ENCODE measurements around the gene DUSP19.

DUSP19 gene, protein sequence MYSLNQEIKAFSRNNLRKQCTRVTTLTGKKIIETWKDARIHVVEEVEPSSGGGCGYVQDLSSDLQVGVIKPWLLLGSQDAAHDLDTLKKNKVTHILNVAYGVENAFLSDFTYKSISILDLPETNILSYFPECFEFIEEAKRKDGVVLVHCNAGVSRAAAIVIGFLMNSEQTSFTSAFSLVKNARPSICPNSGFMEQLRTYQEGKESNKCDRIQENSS

GRCh38 chr2:183078464-183079138 lies at the start of gene DUSP19:
TSS of gene DUSP19 (plus strand) at chr2:183078747. CDS start at chr2:183078934, 187 bp downstream.
- no peak for TF ChIP-seq CTCF (IDR thresholded peaks at IDR 0.05; ENCODE audit: borderline replicate concordance, insufficient read depth, low read depth, low read length)
- H3K4me3 ChIP-seq (ENCODE audit: low read depth, low read length): peak within 1 kb of the TSS; percentile 53

DNA sequence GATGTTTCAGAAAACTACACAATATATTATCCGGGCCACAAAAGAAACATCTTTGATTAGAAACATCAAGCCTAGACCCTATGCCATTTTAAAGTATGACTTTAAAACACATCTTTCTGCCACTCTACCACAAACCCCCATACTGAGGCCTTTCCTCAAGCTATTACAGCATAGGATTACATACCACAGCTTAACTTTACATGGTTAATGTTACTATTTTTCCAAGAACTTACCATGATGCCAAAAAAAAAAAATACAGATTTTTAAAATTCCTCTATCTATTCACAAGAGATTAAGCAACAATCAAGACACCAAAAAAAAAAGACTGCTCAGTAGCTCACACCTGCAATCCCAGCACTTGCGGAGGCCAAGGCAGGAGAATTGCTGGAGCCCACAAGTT lies 49.3 kb upstream of the DUSP19 start:
- H3K4me3 ChIP-seq (ENCODE audit: low read depth, low read length): no peak overlapping the region

GRCh38 chr2:183031911-183032794 lies 46.4 kb upstream of the DUSP19 start:
- H3K4me3 ChIP-seq (ENCODE audit: low read depth, low read length): no peak overlapping the region
- TF ChIP-seq CTCF (IDR thresholded peaks at IDR 0.05; ENCODE audit: borderline replicate concordance, insufficient read depth, low read depth, low read length): no peak

More for the DNA sequence above, 49.3 kb upstream of the DUSP19 start:
- no peak for TF ChIP-seq CTCF (IDR thresholded peaks at IDR 0.05; ENCODE audit: borderline replicate concordance, insufficient read depth, low read depth, low read length)

GRCh38 chr2:183033951-183034350 lies 44.6 kb upstream of the DUSP19 start:
- no peak for TF ChIP-seq CTCF (IDR thresholded peaks at IDR 0.05; ENCODE audit: borderline replicate concordance, insufficient read depth, low read depth, low read length)
- H3K4me3 ChIP-seq (ENCODE audit: low read depth, low read length): no peak overlapping the region

DNA sequence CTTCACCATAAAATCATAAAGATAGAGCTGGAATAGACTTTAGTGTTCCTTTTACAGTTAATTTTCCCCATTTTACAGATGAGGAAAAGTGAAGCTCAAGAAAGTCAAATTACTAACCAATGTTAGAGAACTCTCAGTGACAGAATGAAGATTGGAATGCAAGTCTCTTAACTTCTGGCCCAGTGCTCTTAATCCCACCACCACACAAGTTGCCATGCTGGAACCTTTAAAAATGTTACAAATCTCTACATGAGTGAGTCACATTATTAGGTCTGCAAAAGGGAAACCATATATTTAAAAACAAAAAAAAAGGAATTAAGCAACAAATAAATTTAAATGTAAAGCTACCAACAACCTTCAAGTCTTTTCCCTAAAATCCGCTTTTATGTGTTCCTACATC lies 43.7 kb upstream of the DUSP19 start:
- no peak for TF ChIP-seq CTCF (IDR thresholded peaks at IDR 0.05; ENCODE audit: borderline replicate concordance, insufficient read depth, low read depth, low read length)
- no peak overlapping the region for H3K4me3 ChIP-seq (ENCODE audit: low read depth, low read length)

DNA sequence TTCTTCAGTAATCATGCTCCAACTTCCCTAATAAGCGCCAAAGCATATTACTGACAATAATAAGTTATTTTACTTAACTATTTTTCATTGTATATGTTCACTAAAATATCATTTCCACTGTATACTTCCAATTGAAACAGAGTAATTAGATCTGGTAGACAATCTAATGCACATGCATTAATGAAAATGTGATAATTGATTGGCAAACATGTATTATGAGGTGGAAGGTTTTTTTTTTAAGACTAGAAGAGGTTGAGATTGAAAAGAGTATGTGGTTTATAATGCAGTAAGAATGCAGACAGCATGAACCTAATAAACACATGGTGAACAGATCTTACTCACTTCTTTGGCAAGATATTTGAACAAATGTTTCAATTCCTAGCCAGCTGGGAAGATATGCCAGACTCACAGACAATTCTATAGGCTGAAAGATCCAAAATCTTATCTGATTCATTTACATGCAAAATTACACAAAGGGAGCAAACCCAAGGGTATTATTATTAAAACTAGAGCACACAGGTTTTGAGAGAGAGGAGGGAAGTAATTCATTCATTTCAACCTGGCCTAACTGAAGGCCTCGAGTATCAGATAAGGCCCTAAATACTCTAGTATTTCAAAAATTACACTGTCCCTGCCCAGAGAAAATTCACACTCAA lies 43.1 kb upstream of the DUSP19 start:
- no peak for TF ChIP-seq CTCF (IDR thresholded peaks at IDR 0.05; ENCODE audit: borderline replicate concordance, insufficient read depth, low read depth, low read length)
- no peak overlapping the region for H3K4me3 ChIP-seq (ENCODE audit: low read depth, low read length)

Data from GM12875 (cell line).